Smooth muscle cell (in vitro differentiated cells): ENCODE data around the gene SLC35G4. TPM values are rescaled to one million over a fixed set of nuclear protein-coding genes. Genes with fewer than 3 reads are reported as not detected.
"Not testable (repeated sequence)": the region's sequence is repeated elsewhere in the genome, so short reads cannot be mapped to it uniquely, and the experiment has no call there.

ENCODE experiments used
- DNase-seq: peaks from one replicate; lab custom pipeline; 2025; ENCODE audit not compliant: unreplicated experiment; lab: John Stamatoyannopoulos, UW
- H2AFZ ChIP-seq: fragments of 200-600 bp; sonication (generic); 2 replicates; pipeline ENCODE4 v1.6.0; 2016; ENCODE audit warnings: antibody characterized with exemption, low read depth, mild to moderate bottlenecking
- H3F3A ChIP-seq: fragments of 200-600 bp; sonication (generic); 2 replicates; pipeline ENCODE4 v1.6.0; 2017; ENCODE audit warnings: antibody characterized with exemption, low read depth
- H3K27ac ChIP-seq: fragments of 200-600 bp; sonication (generic); 2 replicates; pipeline ENCODE4 v1.5.1; 2016; ENCODE audit warnings: low read depth, mild to moderate bottlenecking
- H3K27me3 ChIP-seq: fragments of 200-600 bp; sonication (generic); 2 replicates; pipeline ENCODE4 v1.6.1; 2016; ENCODE audit warnings: low read depth, mild to moderate bottlenecking
- H3K36me3 ChIP-seq: fragments of 200-600 bp; sonication (generic); 2 replicates; pipeline ENCODE4 v1.5.1; 2016; ENCODE audit warnings: low read depth
- H3K4me1 ChIP-seq: fragments of 200-600 bp; sonication (generic); 2 replicates; pipeline ENCODE4 v1.5.1; 2016; ENCODE audit warnings: low read depth
- H3K4me2 ChIP-seq: fragments of 200-600 bp; sonication (generic); 2 replicates; pipeline ENCODE4 v1.6.0; 2016; ENCODE audit warnings: mild to moderate bottlenecking
- H3K4me3 ChIP-seq: fragments of 200-600 bp; sonication (generic); 2 replicates; pipeline ENCODE4 v1.5.1; 2016; ENCODE audit warnings: mild to moderate bottlenecking
- H3K79me2 ChIP-seq: fragments of 200-600 bp; sonication (generic); 2 replicates; pipeline ENCODE4 v1.6.0; 2016; ENCODE audit warnings: low read depth, mild to moderate bottlenecking
- H3K9ac ChIP-seq: fragments of 200-600 bp; sonication (generic); 2 replicates; pipeline ENCODE4 v1.6.0; 2016; ENCODE audit warnings: low read depth
- H3K9me3 ChIP-seq: fragments of 200-600 bp; sonication (generic); replicated peaks from 2 replicates; pipeline ENCODE4 v1.5.1; 2016; ENCODE audit warnings: low read depth
- H4K20me1 ChIP-seq: fragments of 200-600 bp; sonication (generic); 2 replicates; pipeline ENCODE4 v1.6.0; 2016; ENCODE audit warnings: low read depth
- WGBS: methylation state at CpG from one replicate; pipeline ENCODE4 v1.1.7; 2016; ENCODE audit warnings: low lambda C conversion rate; 5-methylcytosine and 5-hydroxymethylcytosine counted together
- polyA plus RNA-seq: library from polyadenylated mRNA; unstranded; fragments of >200 nt; fragmentation: Nextera tagmentation; extraction: Ambion mirVana; gene quantifications from 2 replicates; pipeline ENCODE4 v1.2.1, GENCODE V29; 2016
- total RNA-seq: library from RNA; depleted of rRNA; stranded (reverse); fragments of >200 nt; gene quantifications from 2 replicates; pipeline ENCODE4 v1.2.3, GENCODE V29; 2014
- TF ChIP-seq, protein P1 (sequence below): fragments of 200-600 bp; sonication (generic); IDR thresholded peaks from 2 replicates; pipeline ENCODE4 v1.5.1; 2017; ENCODE audit warnings: borderline replicate concordance, mild to moderate bottlenecking, antibody characterized with exemption; ENCODE audit not compliant: insufficient read depth, poor library complexity, severe bottlenecking

The SLC35G4 gene
- not detected in 2 replicates for total RNA-seq
- not detected in 2 replicates for polyA plus RNA-seq

DNA sequence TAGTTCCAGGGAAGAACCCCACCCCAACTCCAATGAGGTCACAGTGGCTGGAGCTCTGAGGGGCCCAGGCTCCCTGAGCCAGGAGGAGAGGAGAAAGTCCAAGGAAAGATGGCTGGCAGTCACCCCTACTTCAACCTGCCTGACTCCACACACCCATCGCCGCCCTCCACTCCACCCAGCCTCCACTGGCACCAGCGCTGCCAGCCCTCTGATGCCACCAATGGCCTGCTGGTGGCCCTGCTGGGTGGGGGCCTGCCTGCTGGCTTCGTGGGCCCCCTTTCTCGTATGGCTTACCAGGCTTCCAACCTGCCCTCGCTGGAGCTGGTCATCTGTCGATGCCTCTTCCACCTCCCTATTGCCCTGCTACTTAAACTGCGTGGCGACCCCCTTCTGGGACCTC, at the start of gene SLC35G4:
TSS of gene SLC35G4 (plus strand) at position 109 of the 400 bp plus-strand sequence. CDS start at position 109, 0 bp downstream.
- H2AFZ ChIP-seq, H3K9ac ChIP-seq, H3K9me3 ChIP-seq, H3K4me2 ChIP-seq, H3K4me1 ChIP-seq, H3K79me2 ChIP-seq, H3K36me3 ChIP-seq, DNase-seq, H3K27ac ChIP-seq, H3K27me3 ChIP-seq, H3K4me3 ChIP-seq, H4K20me1 ChIP-seq, H3F3A ChIP-seq: not testable (repeated sequence)
- WGBS, result 98% methylated on average over 6 of the region's 9 CpGs

DNA sequence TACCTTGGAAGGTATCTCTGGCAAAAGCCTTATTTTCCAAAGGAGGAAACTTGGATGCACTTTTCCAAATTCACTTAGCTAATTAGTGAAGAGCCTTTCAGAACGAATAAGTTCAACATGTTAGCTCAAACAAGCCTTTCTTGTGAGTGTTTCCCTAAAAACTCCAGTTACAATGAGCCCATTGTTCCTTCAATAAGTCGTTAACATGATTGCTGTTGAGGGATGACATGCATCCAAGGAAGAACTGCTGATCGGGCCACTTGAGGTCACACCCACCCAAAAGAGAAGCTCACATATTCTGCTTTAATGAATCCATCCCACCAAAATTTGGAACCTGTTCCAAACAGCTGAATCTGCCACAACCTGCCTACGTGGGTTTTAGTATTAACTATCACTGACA, 48.1 kb upstream of the SLC35G4 start:
- WGBS, result 69% methylated on average over 4 of the region's 4 CpGs

DNA sequence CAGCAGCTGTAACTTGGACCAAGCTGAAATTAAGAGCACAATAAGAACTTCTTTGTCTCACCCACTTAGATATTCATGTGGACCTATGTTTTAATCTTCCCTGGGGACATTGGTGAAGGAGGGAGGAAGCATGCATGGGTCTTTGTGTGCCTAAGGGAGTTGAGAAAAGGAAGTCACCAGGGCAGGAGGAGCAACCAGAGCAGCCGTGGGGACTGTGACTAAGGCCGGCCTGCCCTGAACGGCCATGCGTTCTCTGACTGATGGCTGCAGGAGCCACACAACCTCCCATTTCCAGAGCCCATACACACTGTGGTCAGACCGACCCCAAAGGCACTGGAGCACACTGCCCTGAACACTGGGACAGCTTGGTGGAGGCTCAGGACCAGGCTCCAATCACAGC, 43.7 kb upstream of the SLC35G4 start:
- TF ChIP-seq, protein P1, sequence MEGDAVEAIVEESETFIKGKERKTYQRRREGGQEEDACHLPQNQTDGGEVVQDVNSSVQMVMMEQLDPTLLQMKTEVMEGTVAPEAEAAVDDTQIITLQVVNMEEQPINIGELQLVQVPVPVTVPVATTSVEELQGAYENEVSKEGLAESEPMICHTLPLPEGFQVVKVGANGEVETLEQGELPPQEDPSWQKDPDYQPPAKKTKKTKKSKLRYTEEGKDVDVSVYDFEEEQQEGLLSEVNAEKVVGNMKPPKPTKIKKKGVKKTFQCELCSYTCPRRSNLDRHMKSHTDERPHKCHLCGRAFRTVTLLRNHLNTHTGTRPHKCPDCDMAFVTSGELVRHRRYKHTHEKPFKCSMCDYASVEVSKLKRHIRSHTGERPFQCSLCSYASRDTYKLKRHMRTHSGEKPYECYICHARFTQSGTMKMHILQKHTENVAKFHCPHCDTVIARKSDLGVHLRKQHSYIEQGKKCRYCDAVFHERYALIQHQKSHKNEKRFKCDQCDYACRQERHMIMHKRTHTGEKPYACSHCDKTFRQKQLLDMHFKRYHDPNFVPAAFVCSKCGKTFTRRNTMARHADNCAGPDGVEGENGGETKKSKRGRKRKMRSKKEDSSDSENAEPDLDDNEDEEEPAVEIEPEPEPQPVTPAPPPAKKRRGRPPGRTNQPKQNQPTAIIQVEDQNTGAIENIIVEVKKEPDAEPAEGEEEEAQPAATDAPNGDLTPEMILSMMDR, result no peak
- Histone ChIP-seq H2AFZ (no peak overlapping the region), H3K36me3 (no peaks in the 10 kb centered on the region), H3K9ac (no peak overlapping the region), H3K79me2 (no peaks in the 10 kb centered on the region), H3K4me2 (no peak overlapping the region), H3K27ac (no peak overlapping the region), H3K4me3 (no peak overlapping the region), H4K20me1 (no peaks in the 10 kb centered on the region), H3K4me1 (no peaks in the 10 kb centered on the region), H3K27me3 (no peaks in the 10 kb centered on the region), H3K9me3 (no peaks in the 10 kb centered on the region), H3F3A (no peaks in the 10 kb centered on the region)
- WGBS, result 95% methylated on average over 5 of the region's 5 CpGs
- DNase-seq, result no peak

More for the DNA sequence above, 48.1 kb upstream of the SLC35G4 start:
- H3K27me3 ChIP-seq, result no peaks in the 10 kb centered on the region
- no peaks in the 10 kb centered on the region for H3K79me2 ChIP-seq
- no peak overlapping the region for H3K27ac ChIP-seq
- no peak overlapping the region for H3K9ac ChIP-seq
- H3K4me3 ChIP-seq, result no peak overlapping the region
- no peaks in the 10 kb centered on the region for H3K9me3 ChIP-seq
- TF ChIP-seq, protein P1, result no peak
- no peaks in the 10 kb centered on the region for H3K36me3 ChIP-seq
- DNase-seq, result no peak
- no peaks in the 10 kb centered on the region for H3K4me1 ChIP-seq
- H3K4me2 ChIP-seq, result no peak overlapping the region
- no peaks in the 10 kb centered on the region for H4K20me1 ChIP-seq
- H2AFZ ChIP-seq, result no peak overlapping the region
- H3F3A ChIP-seq, result no peaks in the 10 kb centered on the region

DNA sequence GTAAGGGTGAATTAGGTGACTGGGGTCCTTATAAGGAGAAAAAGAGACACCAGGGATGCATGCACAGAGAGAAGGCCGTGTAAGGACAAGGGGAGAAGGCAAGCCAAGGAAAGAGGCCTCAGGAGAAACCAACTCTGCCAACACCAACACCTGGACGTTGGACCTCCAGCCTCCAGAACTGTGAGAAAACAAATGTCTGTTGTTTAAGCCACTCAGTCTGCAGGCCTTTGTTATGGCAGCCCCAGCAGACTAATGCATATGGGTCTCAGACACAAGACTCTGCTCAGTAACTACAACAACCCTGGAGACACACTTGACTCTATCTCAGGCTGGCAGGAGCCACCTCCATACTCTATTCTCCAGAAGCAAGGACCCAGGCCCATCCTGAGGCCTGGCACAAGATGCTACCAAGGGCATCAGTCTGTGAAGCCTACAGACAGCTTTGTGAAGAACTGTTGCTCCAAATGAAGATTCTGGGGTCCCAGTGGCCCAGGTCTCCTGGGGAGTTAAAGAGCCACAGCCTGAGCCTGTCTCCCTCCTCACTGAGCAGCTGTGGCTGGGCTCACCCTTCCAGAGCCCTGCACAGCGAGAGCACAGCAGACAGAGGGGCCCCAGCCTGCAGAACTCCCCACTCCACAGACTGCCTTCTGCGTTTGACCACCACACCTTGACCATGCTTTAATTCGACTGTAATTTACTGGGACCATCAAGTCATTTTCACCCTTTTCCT, 43.0 kb upstream of the SLC35G4 start:
- TF ChIP-seq, protein P1, result no peak
- no peak for DNase-seq
- H3K9me3 ChIP-seq, result no peaks in the 10 kb centered on the region
- H4K20me1 ChIP-seq, result no peaks in the 10 kb centered on the region
- H3K4me1 ChIP-seq, result no peaks in the 10 kb centered on the region
- H3F3A ChIP-seq, result no peaks in the 10 kb centered on the region
- no peaks in the 10 kb centered on the region for H3K79me2 ChIP-seq
- no peaks in the 10 kb centered on the region for H3K27me3 ChIP-seq
- no peak overlapping the region for H3K4me3 ChIP-seq
- 89% methylated on average over 5 of the region's 5 CpGs for WGBS
- no peaks in the 10 kb centered on the region for H3K36me3 ChIP-seq
- no peak overlapping the region for H3K27ac ChIP-seq
- H3K9ac ChIP-seq, result no peak overlapping the region
- H2AFZ ChIP-seq, result no peak overlapping the region
- H3K4me2 ChIP-seq, result no peak overlapping the region
